ENCODE data around the gene RERG. TPM values are rescaled to one million over a fixed set of nuclear protein-coding genes. Genes with fewer than 3 reads are reported as not detected.

Gene RERG
- total RNA-seq, 1 experiment from 2014 or later, result not detected

DNA sequence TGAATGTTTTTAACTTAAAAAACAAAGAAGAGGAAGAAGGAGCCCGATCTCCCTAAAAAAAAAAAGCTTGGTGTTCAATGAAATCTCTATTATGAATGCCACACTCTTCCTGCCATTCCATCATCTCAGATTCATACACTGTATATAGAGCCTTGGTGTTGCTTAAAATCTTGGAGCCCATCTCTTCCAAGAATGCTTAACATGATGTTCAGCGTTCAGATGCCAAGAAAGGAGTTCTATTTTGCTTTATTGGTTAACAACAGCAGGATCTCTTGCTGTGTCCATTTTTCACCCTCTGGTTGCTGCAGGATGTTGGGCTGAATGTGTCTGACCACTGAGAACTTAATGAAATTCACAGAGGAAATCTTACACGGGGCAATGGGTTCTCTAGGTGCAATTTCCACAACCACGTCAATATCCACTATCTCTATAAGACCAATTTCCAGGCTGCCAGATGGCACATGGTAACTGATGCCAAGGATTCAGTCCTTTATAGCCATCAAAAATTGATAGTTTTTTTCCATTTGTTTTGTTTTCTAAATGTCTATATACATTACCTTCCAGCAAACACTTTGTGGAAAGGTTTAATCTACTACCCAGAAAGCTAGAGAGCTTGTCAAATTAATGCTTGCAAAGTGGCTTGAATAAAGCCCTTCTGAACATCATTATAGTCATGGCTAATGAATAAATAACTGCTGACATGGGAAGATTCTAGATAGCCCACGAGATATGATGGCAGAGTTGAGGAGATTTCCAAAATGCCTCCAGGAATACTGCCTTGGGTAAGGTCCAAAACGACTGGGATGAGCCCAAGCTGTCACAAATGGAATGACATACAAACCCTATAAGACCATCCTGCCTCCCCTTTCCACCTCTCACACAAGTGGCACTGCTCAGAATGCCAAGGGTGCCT is 26.5 kb downstream of the RERG start:
- CTCF ChIA-PET, result no interaction called here
- intact Hi-C loops (cut with micrococcal nuclease; ENCODE audit: unreplicated experiment), result no loop called here
- in situ Hi-C loops (cut with HindIII; ENCODE audit: low pct_unique_long_range_greater_than_20kb, low sequenced_read_pairs), result no loop called here
- Histone ChIP-seq H3K27ac (ENCODE audit: low read length) (no peak overlapping the region), H3K4me1 (ENCODE audit: control insufficient read depth, insufficient read depth, low read length) (no peaks in the 10 kb centered on the region), H3K4me3 (ENCODE audit: low read depth in 2 of 2, low read length in 2 of 2) (no peak overlapping the region), H3K27me3 (ENCODE audit: control insufficient read depth, insufficient read depth, low read length) (no peaks in the 10 kb centered on the region), H3K9me3 (ENCODE audit: control insufficient read depth, insufficient read depth, low read depth, low read length) (no peaks in the 10 kb centered on the region), H3K36me3 (ENCODE audit: control insufficient read depth, insufficient read depth, low read length) (no peaks in the 10 kb centered on the region)
- no peak for TF ChIP-seq TCF7L2 (IDR thresholded peaks at IDR 0.05; ENCODE audit: low read depth, low read length)
- no peak for TF ChIP-seq POLR2AphosphoS5 (IDR thresholded peaks at IDR 0.05; ENCODE audit: low read depth, low read length)
- no peak for TF ChIP-seq SIN3A (IDR thresholded peaks at IDR 0.05; ENCODE audit: borderline replicate concordance, insufficient read depth, low read depth, low read length)
- TF ChIP-seq, protein P1, sequence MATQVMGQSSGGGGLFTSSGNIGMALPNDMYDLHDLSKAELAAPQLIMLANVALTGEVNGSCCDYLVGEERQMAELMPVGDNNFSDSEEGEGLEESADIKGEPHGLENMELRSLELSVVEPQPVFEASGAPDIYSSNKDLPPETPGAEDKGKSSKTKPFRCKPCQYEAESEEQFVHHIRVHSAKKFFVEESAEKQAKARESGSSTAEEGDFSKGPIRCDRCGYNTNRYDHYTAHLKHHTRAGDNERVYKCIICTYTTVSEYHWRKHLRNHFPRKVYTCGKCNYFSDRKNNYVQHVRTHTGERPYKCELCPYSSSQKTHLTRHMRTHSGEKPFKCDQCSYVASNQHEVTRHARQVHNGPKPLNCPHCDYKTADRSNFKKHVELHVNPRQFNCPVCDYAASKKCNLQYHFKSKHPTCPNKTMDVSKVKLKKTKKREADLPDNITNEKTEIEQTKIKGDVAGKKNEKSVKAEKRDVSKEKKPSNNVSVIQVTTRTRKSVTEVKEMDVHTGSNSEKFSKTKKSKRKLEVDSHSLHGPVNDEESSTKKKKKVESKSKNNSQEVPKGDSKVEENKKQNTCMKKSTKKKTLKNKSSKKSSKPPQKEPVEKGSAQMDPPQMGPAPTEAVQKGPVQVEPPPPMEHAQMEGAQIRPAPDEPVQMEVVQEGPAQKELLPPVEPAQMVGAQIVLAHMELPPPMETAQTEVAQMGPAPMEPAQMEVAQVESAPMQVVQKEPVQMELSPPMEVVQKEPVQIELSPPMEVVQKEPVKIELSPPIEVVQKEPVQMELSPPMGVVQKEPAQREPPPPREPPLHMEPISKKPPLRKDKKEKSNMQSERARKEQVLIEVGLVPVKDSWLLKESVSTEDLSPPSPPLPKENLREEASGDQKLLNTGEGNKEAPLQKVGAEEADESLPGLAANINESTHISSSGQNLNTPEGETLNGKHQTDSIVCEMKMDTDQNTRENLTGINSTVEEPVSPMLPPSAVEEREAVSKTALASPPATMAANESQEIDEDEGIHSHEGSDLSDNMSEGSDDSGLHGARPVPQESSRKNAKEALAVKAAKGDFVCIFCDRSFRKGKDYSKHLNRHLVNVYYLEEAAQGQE (IDR thresholded peaks at IDR 0.05; ENCODE audit: insufficient read depth in 1 of 2, low read depth in 2 of 2, low read length in 1 of 2), result no peak
- TF ChIP-seq, protein P2, sequence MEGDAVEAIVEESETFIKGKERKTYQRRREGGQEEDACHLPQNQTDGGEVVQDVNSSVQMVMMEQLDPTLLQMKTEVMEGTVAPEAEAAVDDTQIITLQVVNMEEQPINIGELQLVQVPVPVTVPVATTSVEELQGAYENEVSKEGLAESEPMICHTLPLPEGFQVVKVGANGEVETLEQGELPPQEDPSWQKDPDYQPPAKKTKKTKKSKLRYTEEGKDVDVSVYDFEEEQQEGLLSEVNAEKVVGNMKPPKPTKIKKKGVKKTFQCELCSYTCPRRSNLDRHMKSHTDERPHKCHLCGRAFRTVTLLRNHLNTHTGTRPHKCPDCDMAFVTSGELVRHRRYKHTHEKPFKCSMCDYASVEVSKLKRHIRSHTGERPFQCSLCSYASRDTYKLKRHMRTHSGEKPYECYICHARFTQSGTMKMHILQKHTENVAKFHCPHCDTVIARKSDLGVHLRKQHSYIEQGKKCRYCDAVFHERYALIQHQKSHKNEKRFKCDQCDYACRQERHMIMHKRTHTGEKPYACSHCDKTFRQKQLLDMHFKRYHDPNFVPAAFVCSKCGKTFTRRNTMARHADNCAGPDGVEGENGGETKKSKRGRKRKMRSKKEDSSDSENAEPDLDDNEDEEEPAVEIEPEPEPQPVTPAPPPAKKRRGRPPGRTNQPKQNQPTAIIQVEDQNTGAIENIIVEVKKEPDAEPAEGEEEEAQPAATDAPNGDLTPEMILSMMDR (IDR thresholded peaks at IDR 0.05), result no peak
- BruUV-seq (replicated peaks), result no TSS peak
- POLR2A ChIA-PET, result interaction anchor here (0.6 kb wide), 1 partner anchor 991 kb away, joined by 4 read pairs; no protein-coding TSS in a partner anchor
- ATAC-seq (no peak), DNase-seq (ENCODE audit: low read depth, low spot score) (no peak)

DNA sequence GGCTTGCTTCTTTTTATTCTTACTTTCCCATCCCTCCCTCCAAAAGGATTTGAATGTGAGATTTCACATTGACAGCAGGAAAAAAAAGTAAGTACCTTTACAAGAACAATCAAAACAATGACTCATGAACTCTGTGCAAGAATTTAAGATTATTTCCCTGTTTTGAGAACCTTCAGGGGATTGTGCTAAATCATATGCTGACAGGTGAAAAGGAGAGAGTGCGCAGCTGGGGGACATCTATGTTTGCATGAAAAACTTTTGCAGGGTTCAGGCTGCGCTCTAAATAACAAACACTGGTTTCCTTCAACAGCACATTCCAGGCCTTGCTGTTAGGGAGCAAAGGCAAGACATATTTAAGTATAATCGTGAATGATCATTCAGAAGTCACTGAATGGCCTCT is 27.3 kb downstream of the RERG start:
- H3K9me3 ChIP-seq (ENCODE audit: control insufficient read depth, insufficient read depth, low read depth, low read length), result no peaks in the 10 kb centered on the region
- no peaks in the 10 kb centered on the region for H3K4me1 ChIP-seq (ENCODE audit: control insufficient read depth, insufficient read depth, low read length)
- H3K36me3 ChIP-seq (ENCODE audit: control insufficient read depth, insufficient read depth, low read length), result no peaks in the 10 kb centered on the region
- BruUV-seq (replicated peaks), result no TSS peak
- H3K27ac ChIP-seq (ENCODE audit: low read length), result no peak overlapping the region
- no peak for DNase-seq (ENCODE audit: low read depth, low spot score)
- ChIA-PET CTCF (no interaction called here), POLR2A (no interaction called here)
- no peak for ATAC-seq
- no peak for TF ChIP-seq SIN3A (IDR thresholded peaks at IDR 0.05; ENCODE audit: borderline replicate concordance, insufficient read depth, low read depth, low read length)
- TF ChIP-seq, protein P1 (IDR thresholded peaks at IDR 0.05; ENCODE audit: insufficient read depth in 1 of 2, low read depth in 2 of 2, low read length in 1 of 2), result no peak
- TF ChIP-seq POLR2AphosphoS5 (IDR thresholded peaks at IDR 0.05; ENCODE audit: low read depth, low read length), result no peak
- TF ChIP-seq, protein P2 (IDR thresholded peaks at IDR 0.05), result no peak
- TF ChIP-seq TCF7L2 (IDR thresholded peaks at IDR 0.05; ENCODE audit: low read depth, low read length), result no peak
- intact Hi-C loops (cut with micrococcal nuclease; ENCODE audit: unreplicated experiment), result no loop called here
- no peak overlapping the region for H3K4me3 ChIP-seq (ENCODE audit: low read depth in 2 of 2, low read length in 2 of 2)
- in situ Hi-C loops (cut with HindIII; ENCODE audit: low pct_unique_long_range_greater_than_20kb, low sequenced_read_pairs), result no loop called here
- no peaks in the 10 kb centered on the region for H3K27me3 ChIP-seq (ENCODE audit: control insufficient read depth, insufficient read depth, low read length)

Measured in Panc1 (cell line).